Psoas muscle (tissue), 8 donors: ENCODE results near the gene PAIP2. TPM values are rescaled to one million over a fixed set of nuclear protein-coding genes. Genes with fewer than 3 reads are reported as not detected.

ENCODE experiments used
- ATAC-seq, 4 donors: fragments of 200-7000 bp; cut with Tn5 transposase; one replicate each; pipeline ENCODE4 v1.9.1; 2020; ENCODE audit warnings: moderate library complexity in 3 of 4, mild to moderate bottlenecking in 2 of 4
- DNase-seq, 2 donors: peaks; one replicate each; pipeline ENCODE4 v3.0.0-alpha.2; 2020
- H3K27ac ChIP-seq: fragments of 200-600 bp; one replicate; pipeline ENCODE4 v1.8.0; 2022
- H3K27me3 ChIP-seq, 3 donors: fragments of 200-600 bp in 1 of 3; one replicate each; pipeline versions ENCODE4 v1.6.1 to v1.8.0; 2013 to 2022; ENCODE audit warnings: low read length in 2 of 3, mild to moderate bottlenecking in 2 of 3, moderate library complexity in 1 of 3; ENCODE audit not compliant: insufficient read depth in 3 of 3
- H3K36me3 ChIP-seq, 2 donors: fragments of 200-600 bp in 1 of 2; one replicate each; pipeline versions ENCODE4 v1.6.1 to v1.8.0; 2013 to 2022; ENCODE audit warnings: low read depth in 1 of 2, mild to moderate bottlenecking in 1 of 2, moderate library complexity in 1 of 2; ENCODE audit not compliant: insufficient read depth in 1 of 2
- H3K4me1 ChIP-seq: fragments of 200-600 bp; one replicate; pipeline ENCODE4 v1.8.0; 2022
- H3K4me3 ChIP-seq: fragments of 200-600 bp; one replicate; pipeline ENCODE4 v1.8.0; 2022; ENCODE audit warnings: mild to moderate bottlenecking
- H3K9me3 ChIP-seq: fragments of 200-600 bp; one replicate; pipeline ENCODE4 v1.8.0; 2022
- CTCF ChIP-seq: fragments of 200-600 bp; IDR thresholded peaks from one replicate; pipeline ENCODE4 v1.8.0; 2022; ENCODE audit warnings: antibody characterized with exemption
- WGBS, 3 donors: extraction: QIAGEN DNeasy Blood & Tissue Kit; methylation state at CpG; one replicate each; pipeline versions ENCODE4 v1.1.6 to v1.1.7; 2013; 5-methylcytosine and 5-hydroxymethylcytosine counted together
- intact Hi-C, 2 donors: fragments of 100-400 bp; cut with DNase I; formaldehyde crosslinking; loops; one replicate each; pipeline versions ENCODE4 v1.11.0 to v1.14.2; 2022
- polyA plus RNA-seq, 3 donors: library from polyadenylated mRNA; stranded (reverse); fragments of 200-250 nt; gene quantifications; one replicate each; pipeline ENCODE4 v1.2.3, GENCODE V29; 2013
- total RNA-seq, 4 donors: library from RNA; stranded (reverse); fragmentation: NEBNext Ultra II Directional in 2 of 4; extraction: Animal tissue kit (Norgen Biotek cat#: 25700) in 2 of 4; gene quantifications; one replicate each; pipeline versions ENCODE4 v1.2.1 to v1.2.4, GENCODE V29; 2021 to 2023
- donor health status: healthy with polysubstance abuse.
- donor health status: DM: no; HTN: no; CAD: no; lungs with moderate emphysema.
- donor health status: Bipolar disorder and iron deficiency.
- donor health status: healthy.
- donor health status: DM: yes; HTN: yes; CAD: no.
- donor health status: DM: no; HTN: no; CAD: no.
- donor health status: DM: no; HTN: no; CAD: no.
- donor health status: DM: yes; HTN: yes; CAD: no.

The PAIP2 gene
- total and polyA plus RNA-seq, 7 donors: 111 to 252 (median 117) TPM

- Histone ChIP-seq H3K9me3 (no peaks in the 10 kb centered on the region), H3K36me3 (peaks cover 0 to 11% of the 10 kb centered on the region in 2 donors), H3K27me3 (no peaks in the 10 kb centered on the region), H3K27ac (peak overlapping the region; percentile 100), H3K4me1 (peaks cover 27% of the 10 kb centered on the region), H3K4me3 (no peak overlapping the region)
- ATAC-seq (no peak), DNase-seq (peak in 1 of 2 donors; percentile 32)
- intact Hi-C loops: no loop called here
- TF ChIP-seq CTCF: no peak
- 42 to 43% (median 43%) methylated on average over 6 of the region's 6 CpGs for WGBS, 3 donors
Observed at GRCh38 chr5:139397921-139398320, 56.3 kb downstream of the PAIP2 start.

- Histone ChIP-seq H3K36me3 (peaks cover 0 to 8% of the 10 kb centered on the region in 2 donors), H3K4me3 (no peak overlapping the region), H3K9me3 (no peaks in the 10 kb centered on the region), H3K27ac (peak overlapping the region; percentile 41), H3K4me1 (peaks cover 35% of the 10 kb centered on the region), H3K27me3 (no peaks in the 10 kb centered on the region)
- TF ChIP-seq CTCF: no peak
- no peak for ATAC-seq
- intact Hi-C loops: no loop called here
- WGBS, 3 donors: 75 to 87% (median 75%) methylated on average over 6 of the region's 6 CpGs
- DNase-seq: peak in 1 of 2 donors; percentile 36
Observed at GRCh38 chr5:139399501-139400121, 58.0 kb downstream of the PAIP2 start.

GRCh38 chr5:139401546-139401945 lies 59.9 kb downstream of the PAIP2 start:
- no peak overlapping the region for H3K4me3 ChIP-seq
- no peak overlapping the region for H3K27ac ChIP-seq
- 84 to 92% (median 84%) methylated on average over 10 of the region's 10 CpGs for WGBS, 3 donors
- peaks cover 23% of the 10 kb centered on the region for H3K4me1 ChIP-seq
- ATAC-seq: no peak
- intact Hi-C loops: no loop called here
- H3K36me3 ChIP-seq: peaks cover 0 to 8% of the 10 kb centered on the region in 2 donors
- DNase-seq: peak in 1 of 2 donors; percentile 32
- no peak for TF ChIP-seq CTCF
- no peaks in the 10 kb centered on the region for H3K9me3 ChIP-seq
- H3K27me3 ChIP-seq: no peaks in the 10 kb centered on the region

DNA sequence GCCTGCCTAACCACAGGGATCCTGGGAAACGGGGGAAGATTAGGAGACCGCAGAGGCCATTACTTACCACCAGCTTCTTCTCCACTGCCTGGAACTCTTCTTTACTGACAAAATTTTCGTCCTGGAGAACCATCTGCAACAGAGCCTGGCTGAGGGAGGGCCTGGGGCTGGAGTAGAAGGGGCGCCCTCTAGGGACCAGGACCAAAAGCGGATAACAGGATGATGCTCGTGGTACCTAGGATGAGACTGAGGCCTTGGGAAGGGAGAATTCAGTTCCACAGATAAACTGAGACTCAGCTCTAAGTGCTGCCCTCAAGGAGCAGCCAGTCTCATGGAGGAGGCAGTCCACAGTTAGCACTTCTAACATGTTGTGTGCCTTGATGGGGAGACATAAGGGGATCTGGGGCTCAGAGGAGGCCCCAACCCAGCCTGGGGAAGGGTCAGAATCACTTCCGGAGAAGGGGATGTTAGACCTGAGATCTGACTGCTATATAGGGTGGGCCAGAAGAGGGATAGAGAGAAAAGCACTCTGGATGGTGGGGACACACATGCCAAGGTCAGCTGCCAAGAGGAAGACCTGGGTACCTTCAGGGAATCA lies 61.0 kb downstream of the PAIP2 start:
- Histone ChIP-seq H3K9me3 (no peaks in the 10 kb centered on the region), H3K4me1 (peaks cover 16% of the 10 kb centered on the region), H3K4me3 (peak overlapping the region; percentile 71), H3K27ac (peak overlapping the region; percentile 92), H3K27me3 (no peaks in the 10 kb centered on the region), H3K36me3 (peaks cover 0 to 8% of the 10 kb centered on the region in 2 donors)
- WGBS, 3 donors: 72 to 80% (median 77%) methylated on average over 7 of the region's 7 CpGs
- ATAC-seq: peak in 2 of 4 donors; percentile 31 to 34
- DNase-seq: peak in 1 of 2 donors; percentile 32
- intact Hi-C loops: no loop called here
- TF ChIP-seq CTCF: peak; percentile 35
